A549 (cell line): ENCODE results near the gene SLC38A11.
"Not testable (repeated sequence)": the region's sequence is repeated elsewhere in the genome, so short reads cannot be mapped to it uniquely, and the experiment has no call there.

Source experiments
- ELK1 ChIP-seq: fragments of 150-350 bp; IDR thresholded peaks from 2 replicates; pipeline ENCODE4 v1.6.1; 2014; ENCODE audit warnings: low read depth, mild to moderate bottlenecking, low read length
- EP300 ChIP-seq, 2 experiments: fragments of >200 bp; sonication (Bioruptor Twin); formaldehyde crosslinking; IDR thresholded peaks; 2 replicates in 1 of 2; 3 replicates in 1 of 2; pipeline ENCODE4 v1.6.1; 2016 to 2017
- HOXA7 ChIP-seq: fragments of 250-450 bp; sonication (Bioruptor Pico); IDR thresholded peaks from 2 replicates; pipeline ENCODE4 v1.5.0; 2020; ENCODE audit warnings: mild to moderate bottlenecking, moderate library complexity
- JUNB ChIP-seq: fragments of >200 bp; sonication (Bioruptor Twin); formaldehyde crosslinking; IDR thresholded peaks from 2 replicates; pipeline ENCODE4 v1.6.1; 2016
- MAX ChIP-seq: IDR thresholded peaks from 2 replicates; pipeline ENCODE4 v1.6.1; 2012
- MAZ ChIP-seq: fragments of 150-350 bp; IDR thresholded peaks from 2 replicates; pipeline ENCODE4 v1.6.1; 2014; ENCODE audit warnings: antibody characterized with exemption, low read depth, low read length, borderline replicate concordance
- POLR2A ChIP-seq: IDR thresholded peaks from 2 replicates; pipeline ENCODE4 v1.6.1; 2012; ENCODE audit warnings: mild to moderate bottlenecking, low read length
- TF ChIP-seq, protein P1 (sequence below): fragments of >200 bp; sonication (Bioruptor Twin); formaldehyde crosslinking; IDR thresholded peaks from 3 replicates; pipeline ENCODE4 v1.5.1; 2016

DNA sequence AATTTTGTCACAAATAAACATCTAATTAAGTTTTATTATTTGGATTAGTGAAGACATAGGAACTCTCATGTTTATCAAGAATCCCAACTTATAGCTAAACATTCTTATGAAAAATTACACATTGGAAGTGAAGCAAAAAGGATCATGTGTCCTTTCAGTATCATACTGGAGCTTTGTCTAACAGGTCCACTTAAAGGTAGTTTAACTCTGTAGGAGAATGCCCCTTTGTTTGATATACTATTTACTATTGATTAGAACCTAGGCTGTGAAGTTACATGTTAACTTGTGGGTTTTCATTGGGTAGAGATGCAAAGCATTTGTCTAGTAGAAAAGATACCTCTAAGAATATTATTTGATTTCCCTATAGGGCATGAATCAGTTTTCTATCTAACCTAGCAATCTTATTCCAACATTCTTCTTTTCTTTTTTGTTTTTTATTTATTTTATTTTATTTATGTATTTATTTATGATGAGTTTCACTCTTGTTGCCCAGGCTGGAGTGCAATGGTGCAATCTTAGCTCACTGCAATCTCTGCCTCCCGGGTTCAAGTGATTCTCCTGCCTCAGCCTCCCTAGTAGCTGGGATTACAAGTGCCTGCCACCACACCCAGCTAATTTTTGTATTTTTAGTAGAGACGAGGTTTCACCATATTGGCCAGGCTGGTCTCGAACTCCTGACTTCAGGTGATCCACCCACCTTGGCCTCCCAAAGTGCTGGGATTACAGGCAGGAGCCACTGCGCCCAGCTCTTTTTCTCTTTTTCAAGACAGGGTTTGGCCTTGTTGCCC, 95.2 kb downstream of the SLC38A11 start:
- TF ChIP-seq, protein P1, sequence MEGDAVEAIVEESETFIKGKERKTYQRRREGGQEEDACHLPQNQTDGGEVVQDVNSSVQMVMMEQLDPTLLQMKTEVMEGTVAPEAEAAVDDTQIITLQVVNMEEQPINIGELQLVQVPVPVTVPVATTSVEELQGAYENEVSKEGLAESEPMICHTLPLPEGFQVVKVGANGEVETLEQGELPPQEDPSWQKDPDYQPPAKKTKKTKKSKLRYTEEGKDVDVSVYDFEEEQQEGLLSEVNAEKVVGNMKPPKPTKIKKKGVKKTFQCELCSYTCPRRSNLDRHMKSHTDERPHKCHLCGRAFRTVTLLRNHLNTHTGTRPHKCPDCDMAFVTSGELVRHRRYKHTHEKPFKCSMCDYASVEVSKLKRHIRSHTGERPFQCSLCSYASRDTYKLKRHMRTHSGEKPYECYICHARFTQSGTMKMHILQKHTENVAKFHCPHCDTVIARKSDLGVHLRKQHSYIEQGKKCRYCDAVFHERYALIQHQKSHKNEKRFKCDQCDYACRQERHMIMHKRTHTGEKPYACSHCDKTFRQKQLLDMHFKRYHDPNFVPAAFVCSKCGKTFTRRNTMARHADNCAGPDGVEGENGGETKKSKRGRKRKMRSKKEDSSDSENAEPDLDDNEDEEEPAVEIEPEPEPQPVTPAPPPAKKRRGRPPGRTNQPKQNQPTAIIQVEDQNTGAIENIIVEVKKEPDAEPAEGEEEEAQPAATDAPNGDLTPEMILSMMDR: not testable (repeated sequence)
- TF ChIP-seq EP300 (IDR thresholded peaks at IDR 0.05); POLR2A; MAX; JUNB; MAZ; HOXA7 (CRISPR knock-in tag); ELK1: not testable (repeated sequence)
